ENCODE measurements around the gene CD300LF. TPM values are rescaled to one million over a fixed set of nuclear protein-coding genes. Genes with fewer than 3 reads are reported as not detected.

Gene CD300LF
- total RNA-seq, 1 experiment from 2014 or later: not detected

DNA sequence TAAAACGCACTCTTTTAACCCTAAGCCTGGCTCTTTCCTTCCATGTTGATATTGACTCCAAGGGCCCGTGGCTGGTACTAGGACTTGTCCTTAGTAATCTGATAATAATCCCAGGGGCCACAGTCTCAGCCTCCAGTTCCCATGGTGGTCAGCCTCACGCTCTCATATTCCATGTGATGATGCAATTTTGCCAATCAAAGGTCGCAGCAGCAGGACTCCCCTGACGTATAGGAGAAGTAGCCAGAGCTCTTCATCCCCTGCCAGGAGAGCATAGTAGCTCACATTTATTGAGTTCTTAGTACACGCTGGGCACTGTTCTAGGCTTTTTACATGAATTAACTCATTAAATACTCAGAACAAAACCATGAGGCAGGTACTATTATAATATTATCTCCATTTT lies 42.4 kb downstream of the CD300LF start:
- peaks cover 92% of the 10 kb centered on the region for H3K27me3 Mint-ChIP-seq (ENCODE audit: low read depth)

More for the DNA sequence above, 42.4 kb downstream of the CD300LF start:
- Histone ChIP-seq H3T11ph (ENCODE audit: low read length) (no peak overlapping the region), H2BK15ac (ENCODE audit: low read depth, low read length) (no peak overlapping the region), H3K79me1 (ENCODE audit: insufficient read depth, low read depth, low read length, poor library complexity, severe bottlenecking) (no peaks in the 10 kb centered on the region), H3K9me3 (ENCODE audit: control insufficient read depth, low read depth, low read length) (no peaks in the 10 kb centered on the region), H4K5ac (ENCODE audit: insufficient read length, low read depth, low read length) (no peak overlapping the region), H3K27me3 (ENCODE audit: insufficient read depth, low read length) (peaks cover 27% of the 10 kb centered on the region; the same call in 1 of the 2 replicates), H3K4me2 (ENCODE audit: insufficient read depth, insufficient read length, low read length) (no peak overlapping the region), H3K18ac (ENCODE audit: insufficient read length, low read depth, low read length) (no peak overlapping the region), H4K20me1 (ENCODE audit: control insufficient read depth, insufficient read depth, insufficient read length) (no peaks in the 10 kb centered on the region), H3K4ac (ENCODE audit: low read depth, low read length) (no peak overlapping the region), H2AFZ (ENCODE audit: low read length) (no peak overlapping the region), H3K23me2 (ENCODE audit: insufficient read length, low read depth, low read length, poor library complexity, severe bottlenecking) (no peaks in the 10 kb centered on the region), H3K27ac (ENCODE audit: insufficient read length, low read depth, low read length) (no peak overlapping the region), H2BK12ac (ENCODE audit: insufficient read length, low read depth, low read length) (no peak overlapping the region), H4K91ac (ENCODE audit: insufficient read length, low read depth, low read length) (no peak overlapping the region), H2AK5ac (ENCODE audit: insufficient read length, low read length) (no peak overlapping the region), H2BK120ac (ENCODE audit: low read depth, low read length, poor library complexity, severe bottlenecking) (no peak overlapping the region), H2BK5ac (ENCODE audit: insufficient read length, low read length) (no peak overlapping the region), H3K14ac (ENCODE audit: insufficient read depth, low read length) (no peak overlapping the region), H3K4me1 (ENCODE audit: insufficient read depth, low read length) (no peaks in the 10 kb centered on the region), H4K8ac (replicated peaks; ENCODE audit: insufficient read length, low read depth, low read length) (no peak overlapping the region), H3K23ac (ENCODE audit: insufficient read length, low read depth, low read length) (no peak overlapping the region), H2BK20ac (ENCODE audit: low read depth, low read length, poor library complexity, severe bottlenecking) (no peak overlapping the region), H3K79me2 (ENCODE audit: insufficient read depth, low read length) (no peaks in the 10 kb centered on the region), H3K9ac (ENCODE audit: extremely low read depth, insufficient read length, low read length) (no peak overlapping the region), H3K56ac (ENCODE audit: insufficient read length, low read depth, low read length) (no peak overlapping the region)
- no peak for DNase-seq
- Mint-ChIP-seq H3K4me1 (peaks cover 0 to 7% of the 10 kb centered on the region in 2 experiments; a peak in 2 of 4 replicates), H3K4me3 (no peak overlapping the region), H3K9me3 (no peaks in the 10 kb centered on the region), H3K36me3 (ENCODE audit: insufficient read depth in 1 of 3, low read depth in 3 of 3) (no peaks in the 10 kb centered on the region), H3K27ac (no peak overlapping the region)
- TF ChIP-seq, protein P1, sequence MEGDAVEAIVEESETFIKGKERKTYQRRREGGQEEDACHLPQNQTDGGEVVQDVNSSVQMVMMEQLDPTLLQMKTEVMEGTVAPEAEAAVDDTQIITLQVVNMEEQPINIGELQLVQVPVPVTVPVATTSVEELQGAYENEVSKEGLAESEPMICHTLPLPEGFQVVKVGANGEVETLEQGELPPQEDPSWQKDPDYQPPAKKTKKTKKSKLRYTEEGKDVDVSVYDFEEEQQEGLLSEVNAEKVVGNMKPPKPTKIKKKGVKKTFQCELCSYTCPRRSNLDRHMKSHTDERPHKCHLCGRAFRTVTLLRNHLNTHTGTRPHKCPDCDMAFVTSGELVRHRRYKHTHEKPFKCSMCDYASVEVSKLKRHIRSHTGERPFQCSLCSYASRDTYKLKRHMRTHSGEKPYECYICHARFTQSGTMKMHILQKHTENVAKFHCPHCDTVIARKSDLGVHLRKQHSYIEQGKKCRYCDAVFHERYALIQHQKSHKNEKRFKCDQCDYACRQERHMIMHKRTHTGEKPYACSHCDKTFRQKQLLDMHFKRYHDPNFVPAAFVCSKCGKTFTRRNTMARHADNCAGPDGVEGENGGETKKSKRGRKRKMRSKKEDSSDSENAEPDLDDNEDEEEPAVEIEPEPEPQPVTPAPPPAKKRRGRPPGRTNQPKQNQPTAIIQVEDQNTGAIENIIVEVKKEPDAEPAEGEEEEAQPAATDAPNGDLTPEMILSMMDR (conservative IDR thresholded peaks at IDR 0.05): no peak
- no CpG with 5 or more reads among the region's 6 CpGs for WGBS (ENCODE audit: extremely low coverage, insufficient read length, low lambda C conversion rate)
